Neuron (in vitro differentiated cells): ENCODE results near the gene DLEC1.

Experiments
- H2AFZ ChIP-seq: one replicate; pipeline ENCODE4 v1.6.1; 2013; ENCODE audit warnings: low read depth, mild to moderate bottlenecking, inconsistent platforms, low read length, moderate library complexity
- H3K27me3 ChIP-seq: one replicate; pipeline ENCODE4 v1.6.1; 2013; ENCODE audit warnings: low read length; ENCODE audit not compliant: insufficient read depth
- H3K36me3 ChIP-seq: one replicate; pipeline ENCODE4 v1.6.1; 2013; ENCODE audit warnings: low read length; ENCODE audit not compliant: insufficient read depth
- H3K4me1 ChIP-seq: one replicate; pipeline ENCODE4 v1.6.1; 2013; ENCODE audit warnings: low read length; ENCODE audit not compliant: insufficient read depth
- H3K4me3 ChIP-seq: 2 replicates; pipeline ENCODE4 v1.5.1; 2013; ENCODE audit warnings: mild to moderate bottlenecking, low read length, moderate library complexity
- H3K9me3 ChIP-seq: one replicate; pipeline ENCODE4 v1.6.1; 2013; ENCODE audit warnings: low read length

DLEC1 gene

GRCh38 chr3:37996785-37997301 is 42.2 kb upstream of the DLEC1 start:
- peaks cover 24% of the 10 kb centered on the region for H3K4me1 ChIP-seq
- H3K9me3 ChIP-seq: no peaks in the 10 kb centered on the region
- no peaks in the 10 kb centered on the region for H3K36me3 ChIP-seq
- H2AFZ ChIP-seq: no peak overlapping the region
- peaks cover 19% of the 10 kb centered on the region for H3K27me3 ChIP-seq
- H3K4me3 ChIP-seq: no peak overlapping the region

GRCh38 chr3:37997342-37997741 is 41.7 kb upstream of the DLEC1 start:
- H3K4me1 ChIP-seq: peaks cover 24% of the 10 kb centered on the region
- no peak overlapping the region for H2AFZ ChIP-seq

GRCh38 chr3:37997791-37998370 is 41.1 kb upstream of the DLEC1 start:
- Histone ChIP-seq H3K27me3 (peaks cover 9% of the 10 kb centered on the region), H3K4me3 (no peak overlapping the region), H3K4me1 (peaks cover 24% of the 10 kb centered on the region), H2AFZ (no peak overlapping the region), H3K36me3 (no peaks in the 10 kb centered on the region), H3K9me3 (no peaks in the 10 kb centered on the region)

More at GRCh38 chr3:37997342-37997741, 41.7 kb upstream of the DLEC1 start:
- Histone ChIP-seq H3K9me3 (no peaks in the 10 kb centered on the region), H3K27me3 (peaks cover 14% of the 10 kb centered on the region), H3K4me3 (no peak overlapping the region), H3K36me3 (no peaks in the 10 kb centered on the region)

GRCh38 chr3:37999836-38000235 is 39.2 kb upstream of the DLEC1 start:
- no peaks in the 10 kb centered on the region for H3K9me3 ChIP-seq
- no peak overlapping the region for H2AFZ ChIP-seq
- no peak overlapping the region for H3K4me3 ChIP-seq
- no peaks in the 10 kb centered on the region for H3K36me3 ChIP-seq
- H3K4me1 ChIP-seq: peaks cover 25% of the 10 kb centered on the region
- no peaks in the 10 kb centered on the region for H3K27me3 ChIP-seq

- H2AFZ ChIP-seq: no peak overlapping the region
Observed at GRCh38 chr3:38000242-38000916, 38.6 kb upstream of the DLEC1 start.

GRCh38 chr3:38000965-38001455 is 38.0 kb upstream of the DLEC1 start:
- peaks cover 32% of the 10 kb centered on the region for H3K4me1 ChIP-seq
- no peaks in the 10 kb centered on the region for H3K36me3 ChIP-seq
- no peaks in the 10 kb centered on the region for H3K27me3 ChIP-seq
- H2AFZ ChIP-seq: no peak overlapping the region
- no peak overlapping the region for H3K4me3 ChIP-seq
- H3K9me3 ChIP-seq: no peaks in the 10 kb centered on the region

More at GRCh38 chr3:38000242-38000916, 38.6 kb upstream of the DLEC1 start:
- Histone ChIP-seq H3K36me3 (no peaks in the 10 kb centered on the region), H3K4me1 (peaks cover 30% of the 10 kb centered on the region), H3K9me3 (no peaks in the 10 kb centered on the region), H3K4me3 (no peak overlapping the region), H3K27me3 (no peaks in the 10 kb centered on the region)

GRCh38 chr3:38001456-38002081 is 37.4 kb upstream of the DLEC1 start:
- Histone ChIP-seq H3K4me3 (no peak overlapping the region), H3K27me3 (no peaks in the 10 kb centered on the region), H3K9me3 (no peaks in the 10 kb centered on the region), H3K4me1 (peaks cover 32% of the 10 kb centered on the region), H3K36me3 (peaks cover 1% of the 10 kb centered on the region), H2AFZ (no peak overlapping the region)

- Histone ChIP-seq H3K4me1 (peaks cover 32% of the 10 kb centered on the region), H2AFZ (no peak overlapping the region), H3K4me3 (no peak overlapping the region), H3K27me3 (no peaks in the 10 kb centered on the region), H3K36me3 (peaks cover 5% of the 10 kb centered on the region), H3K9me3 (no peaks in the 10 kb centered on the region)
Observed at GRCh38 chr3:38002291-38002876, 36.6 kb upstream of the DLEC1 start.

GRCh38 chr3:38002940-38003339 is 36.1 kb upstream of the DLEC1 start:
- Histone ChIP-seq H3K4me1 (peaks cover 32% of the 10 kb centered on the region), H3K9me3 (no peaks in the 10 kb centered on the region), H3K36me3 (peaks cover 11% of the 10 kb centered on the region), H3K4me3 (no peak overlapping the region), H2AFZ (no peak overlapping the region), H3K27me3 (no peaks in the 10 kb centered on the region)

- peaks cover 32% of the 10 kb centered on the region for H3K4me1 ChIP-seq
- H3K27me3 ChIP-seq: no peaks in the 10 kb centered on the region
- no peak overlapping the region for H2AFZ ChIP-seq
- H3K36me3 ChIP-seq: peaks cover 16% of the 10 kb centered on the region
- H3K4me3 ChIP-seq: no peak overlapping the region
- no peaks in the 10 kb centered on the region for H3K9me3 ChIP-seq
Observed at GRCh38 chr3:38003371-38003816, 35.6 kb upstream of the DLEC1 start.

- no peaks in the 10 kb centered on the region for H3K27me3 ChIP-seq
- H2AFZ ChIP-seq: no peak overlapping the region
- peaks cover 21% of the 10 kb centered on the region for H3K36me3 ChIP-seq
- no peaks in the 10 kb centered on the region for H3K9me3 ChIP-seq
- H3K4me1 ChIP-seq: peaks cover 28% of the 10 kb centered on the region
- no peak overlapping the region for H3K4me3 ChIP-seq
Observed at GRCh38 chr3:38003817-38004414, 35.1 kb upstream of the DLEC1 start.

GRCh38 chr3:38004415-38005075 is 34.5 kb upstream of the DLEC1 start:
- no peaks in the 10 kb centered on the region for H3K9me3 ChIP-seq
- H3K36me3 ChIP-seq: peaks cover 27% of the 10 kb centered on the region
- H3K27me3 ChIP-seq: no peaks in the 10 kb centered on the region
- peaks cover 25% of the 10 kb centered on the region for H3K4me1 ChIP-seq
- no peak overlapping the region for H3K4me3 ChIP-seq
- H2AFZ ChIP-seq: no peak overlapping the region
